ENCODE results near the gene ICAM2. TPM values are rescaled to one million over a fixed set of nuclear protein-coding genes. Genes with fewer than 3 reads are reported as not detected.

Gene ICAM2
- total and polyA plus RNA-seq, 2 donors (not counting 3 experiments of a cell fraction or from before 2014, with no cell fraction given), result 586 to 2,377 TPM

GRCh38 chr17:64061178-64061898, 40.9 kb upstream of the ICAM2 start:
- H3K9me1 ChIP-seq (replicated peaks; ENCODE audit: control insufficient read depth, extremely low read depth, insufficient read depth, low read length), result no peaks in the 10 kb centered on the region
- H3K79me2 ChIP-seq (ENCODE audit: control insufficient read depth, insufficient read depth, low read length), result no peaks in the 10 kb centered on the region
- intact Hi-C loops (cut with micrococcal nuclease) (loop anchor here (1.0 to 10.0 kb wide), 2 partner anchors 32 to 223 kb away; no protein-coding TSS in a partner anchor), dilution Hi-C loops (cut with MboI; ENCODE audit: extremely low pct_ligation_motif_present, low sequenced_read_pairs) (no loop called here)
- no peaks in the 10 kb centered on the region for H3K9me3 ChIP-seq (replicated peaks; ENCODE audit: control insufficient read depth, insufficient read depth, low read length)
- FAIRE-seq (peak; percentile 98), DNase-seq (ENCODE audit: low read depth, low spot score) (peak; percentile 92)
- CTCF ChIA-PET, result interaction anchor here (0.7 to 7.3 kb wide), 12 partner anchors 12 to 221 kb away, joined by 3 to 234 read pairs (median 4); partner anchors contain the start of gene ERN1
- H3K4me2 ChIP-seq (ENCODE audit: insufficient read depth, low read length), result peak overlapping the region; percentile 16
- peak overlapping the region; percentile 20 for H3K9ac ChIP-seq (replicated peaks; ENCODE audit: extremely low read depth, insufficient read depth, low read length)
- no peaks in the 10 kb centered on the region for H4K20me1 ChIP-seq (replicated peaks; ENCODE audit: control insufficient read depth, extremely low read depth, insufficient read depth, low read length)
- peaks cover 0 to 8% of the 10 kb centered on the region in 2 experiments for H3K36me3 ChIP-seq (ENCODE audit: control insufficient read depth in 2 of 2, extremely low read depth in 1 of 2, insufficient read depth in 2 of 2, low read length in 2 of 2)
- H3K27ac ChIP-seq (ENCODE audit: insufficient read depth, low read depth, low read length), result peak overlapping the region; percentile 72
- H3K4me1 ChIP-seq (ENCODE audit: control insufficient read depth, extremely low read depth, insufficient read depth, low read length), result peaks cover 22% of the 10 kb centered on the region
- TF ChIP-seq FOS (IDR thresholded peaks at IDR 0.05; ENCODE audit: borderline replicate concordance, insufficient read depth, low read length) (peak; percentile 78), MYC (IDR thresholded peaks at IDR 0.05; ENCODE audit: low read depth, low read length) (no peak), JUN (IDR thresholded peaks at IDR 0.05; ENCODE audit: borderline replicate concordance, insufficient read depth, insufficient read length, low read depth) (peak; percentile 68)
- TSS peak; percentile 19 for BruUV-seq (replicated peaks)
- H3K27me3 ChIP-seq (ENCODE audit: control insufficient read depth in 2 of 2, insufficient read depth in 2 of 2, low read length in 2 of 2), result no peaks in the 10 kb centered on the region
- POLR2A ChIA-PET, result interaction anchor here (0.7 to 1.3 kb wide), 3 partner anchors 68 to 109 kb away, joined by 3 to 8 read pairs (median 4); no protein-coding TSS in a partner anchor
- H2AFZ ChIP-seq (ENCODE audit: low read depth, low read length), result no peak overlapping the region
- no peak overlapping the region for H3K4me3 ChIP-seq (replicated peaks in 1 of 3; ENCODE audit: insufficient read depth in 1 of 3, low read depth in 1 of 3, low read length in 3 of 3)

GRCh38 chr17:64060331-64060730, 39.9 kb upstream of the ICAM2 start:
- no peak overlapping the region for H3K9ac ChIP-seq (replicated peaks; ENCODE audit: extremely low read depth, insufficient read depth, low read length)
- H3K4me2 ChIP-seq (ENCODE audit: insufficient read depth, low read length), result no peak overlapping the region
- H3K4me3 ChIP-seq (replicated peaks in 1 of 3; ENCODE audit: insufficient read depth in 1 of 3, low read depth in 1 of 3, low read length in 3 of 3), result no peak overlapping the region
- intact Hi-C loops (cut with micrococcal nuclease), result loop anchor here (10.0 kb wide), 1 partner anchor 224 kb away; no protein-coding TSS in a partner anchor
- dilution Hi-C loops (cut with MboI; ENCODE audit: extremely low pct_ligation_motif_present, low sequenced_read_pairs), result no loop called here
- H3K4me1 ChIP-seq (ENCODE audit: control insufficient read depth, extremely low read depth, insufficient read depth, low read length), result peaks cover 22% of the 10 kb centered on the region
- no peaks in the 10 kb centered on the region for H4K20me1 ChIP-seq (replicated peaks; ENCODE audit: control insufficient read depth, extremely low read depth, insufficient read depth, low read length)
- no peaks in the 10 kb centered on the region for H3K27me3 ChIP-seq (ENCODE audit: control insufficient read depth in 2 of 2, insufficient read depth in 2 of 2, low read length in 2 of 2)
- DNase-seq (ENCODE audit: low read depth, low spot score) (peak; percentile 65), FAIRE-seq (peak; percentile 73)
- no peaks in the 10 kb centered on the region for H3K9me3 ChIP-seq (replicated peaks; ENCODE audit: control insufficient read depth, insufficient read depth, low read length)
- TF ChIP-seq MYC (IDR thresholded peaks at IDR 0.05; ENCODE audit: low read depth, low read length) (no peak), EZH2 (IDR thresholded peaks at IDR 0.05; ENCODE audit: borderline replicate concordance, low read depth, low read length, severe bottlenecking) (no peak), MAX (IDR thresholded peaks at IDR 0.05; ENCODE audit: insufficient read depth, insufficient read length) (no peak), GATA2 (IDR thresholded peaks at IDR 0.05; ENCODE audit: insufficient read depth, insufficient read length, low read depth, low read length) (no peak), CTCF (IDR thresholded peaks at IDR 0.05; ENCODE audit: extremely low read depth in 1 of 2, insufficient read depth in 1 of 2, low read depth in 1 of 2, low read length in 2 of 2) (no peak), POLR2AphosphoS5 (IDR thresholded peaks at IDR 0.05; ENCODE audit: insufficient read depth, low read depth, low read length) (no peak), JUN (IDR thresholded peaks at IDR 0.05; ENCODE audit: borderline replicate concordance, insufficient read depth, insufficient read length, low read depth) (no peak), FOS (IDR thresholded peaks at IDR 0.05; ENCODE audit: borderline replicate concordance, insufficient read depth, low read length) (no peak), POLR2A (IDR thresholded peaks at IDR 0.05; ENCODE audit: low read depth, low read length) (no peak)
- POLR2A ChIA-PET, result interaction anchor here (0.9 to 1.2 kb wide), 2 partner anchors 69 to 85 kb away, joined by 3 read pairs; no protein-coding TSS in a partner anchor
- no TSS peak for BruUV-seq (replicated peaks)
- CTCF ChIA-PET, result interaction anchor here (0.8 to 7.3 kb wide), 8 partner anchors 14 to 222 kb away, joined by 3 to 234 read pairs (median 6); partner anchors contain the start of gene ERN1
- peak overlapping the region; percentile 72 for H3K27ac ChIP-seq (ENCODE audit: insufficient read depth, low read depth, low read length)
- no peak overlapping the region for H2AFZ ChIP-seq (ENCODE audit: low read depth, low read length)
- no peaks in the 10 kb centered on the region for H3K9me1 ChIP-seq (replicated peaks; ENCODE audit: control insufficient read depth, extremely low read depth, insufficient read depth, low read length)
- H3K36me3 ChIP-seq (ENCODE audit: control insufficient read depth in 2 of 2, extremely low read depth in 1 of 2, insufficient read depth in 2 of 2, low read length in 2 of 2), result peaks cover 0 to 12% of the 10 kb centered on the region in 2 experiments
- no peaks in the 10 kb centered on the region for H3K79me2 ChIP-seq (ENCODE audit: control insufficient read depth, insufficient read depth, low read length)
